ENCODE results near the gene SUV39H2.
"Not testable (repeated sequence)": the region's sequence is repeated elsewhere in the genome, so short reads cannot be mapped to it uniquely, and the experiment has no call there.

The SUV39H2 gene

DNA sequence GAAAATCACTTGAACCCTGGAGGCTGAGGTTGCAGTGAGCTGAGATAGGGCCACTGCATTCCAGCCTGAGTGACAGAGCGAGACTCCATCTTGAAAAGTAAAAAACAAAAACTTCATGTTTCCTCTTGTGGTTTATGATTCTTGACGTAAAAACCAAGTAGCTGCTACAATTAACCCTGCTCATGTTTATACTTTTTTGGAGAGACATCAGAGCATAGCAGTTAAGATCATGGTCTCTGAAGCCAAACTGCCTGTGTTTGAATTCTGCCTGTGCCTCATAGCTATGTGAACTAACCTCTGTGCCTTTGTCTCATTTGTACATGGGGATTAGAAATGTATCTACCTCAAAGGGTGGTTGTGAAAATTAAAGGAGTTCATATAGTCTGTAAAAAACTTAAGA is 27.2 kb downstream of the SUV39H2 start:
- Mint-ChIP-seq H3K4me3 (no peak overlapping the region), H3K27ac (peak overlapping the region; percentile 61), H3K4me1 (ENCODE audit: low read depth) (peaks cover 7% of the 10 kb centered on the region), H3K36me3 (peaks cover 33% of the 10 kb centered on the region), H3K27me3 (no peaks in the 10 kb centered on the region), H3K9me3 (ENCODE audit: low read depth) (no peaks in the 10 kb centered on the region)

DNA sequence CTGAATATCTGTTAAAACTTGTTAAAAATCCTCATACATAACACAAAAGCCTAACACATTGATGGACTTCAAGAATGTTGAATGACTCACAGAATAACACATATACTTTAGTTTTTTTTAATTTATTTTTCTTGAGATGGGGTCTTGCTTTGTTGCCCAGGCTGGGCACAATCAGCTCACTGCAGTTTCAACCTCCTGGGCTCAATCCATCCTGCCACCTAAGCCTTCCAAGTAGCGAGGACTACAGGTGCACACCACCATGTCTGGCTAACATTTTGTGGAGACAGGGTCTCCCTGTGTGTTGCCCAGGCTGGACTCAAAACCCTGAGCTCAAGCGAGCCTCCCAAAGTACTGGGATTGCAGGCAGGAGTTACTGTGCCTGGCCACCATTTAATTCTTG is 28.1 kb downstream of the SUV39H2 start:
- Mint-ChIP-seq H3K27ac (no peak overlapping the region), H3K36me3 (peaks cover 40% of the 10 kb centered on the region), H3K4me3 (no peak overlapping the region), H3K27me3 (no peaks in the 10 kb centered on the region), H3K9me3 (ENCODE audit: low read depth) (no peaks in the 10 kb centered on the region), H3K4me1 (ENCODE audit: low read depth) (peaks cover 7% of the 10 kb centered on the region)

DNA sequence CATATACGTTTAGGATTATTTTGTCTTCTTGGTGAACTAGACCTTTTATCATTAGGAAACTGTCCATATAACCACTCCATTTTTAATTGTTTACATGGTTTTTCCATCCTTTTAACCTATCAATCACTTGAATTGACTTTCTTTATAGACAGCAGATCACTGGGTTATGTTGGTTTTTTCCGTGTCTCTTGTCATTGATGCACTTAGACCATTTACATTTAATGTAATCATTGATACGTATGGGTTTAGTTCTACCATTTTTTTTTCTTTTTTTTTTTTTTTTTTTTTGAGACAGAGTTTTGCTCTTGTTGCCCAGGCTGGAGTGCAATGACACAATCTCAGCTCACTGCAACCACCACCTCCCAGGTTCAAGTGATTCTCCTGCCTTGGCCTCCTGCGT is 28.9 kb downstream of the SUV39H2 start:
- H3K9me3 Mint-ChIP-seq (ENCODE audit: low read depth); H3K27ac Mint-ChIP-seq; H3K4me3 Mint-ChIP-seq; H3K4me1 Mint-ChIP-seq (ENCODE audit: low read depth); H3K27me3 Mint-ChIP-seq: not testable (repeated sequence)
- peaks cover 39% of the 10 kb centered on the region for H3K36me3 Mint-ChIP-seq

DNA sequence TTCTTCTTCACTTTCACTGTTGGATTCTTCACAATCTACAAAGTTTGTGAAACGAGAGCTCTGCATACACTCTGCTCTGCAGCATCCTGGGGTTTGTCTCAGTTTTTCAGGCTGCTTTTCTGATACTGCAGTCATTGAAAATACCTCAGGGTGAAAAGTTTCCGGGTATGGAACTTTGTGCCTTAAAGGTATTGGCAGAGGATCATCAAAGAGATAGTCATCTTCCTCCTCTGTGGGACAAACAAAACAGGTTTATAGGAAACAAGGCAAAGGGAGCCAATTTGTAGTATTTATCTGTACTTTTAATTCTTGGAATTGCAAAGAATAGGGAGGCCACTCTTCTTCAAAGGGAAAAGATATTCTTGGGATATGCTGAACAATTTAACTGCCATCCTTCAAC is 30.4 kb downstream of the SUV39H2 start:
- no peaks in the 10 kb centered on the region for H3K9me3 Mint-ChIP-seq (ENCODE audit: low read depth)
- H3K36me3 Mint-ChIP-seq: peaks cover 45% of the 10 kb centered on the region
- no peak overlapping the region for H3K4me3 Mint-ChIP-seq
- no peaks in the 10 kb centered on the region for H3K27me3 Mint-ChIP-seq
- H3K4me1 Mint-ChIP-seq (ENCODE audit: low read depth): peaks cover 9% of the 10 kb centered on the region
- H3K27ac Mint-ChIP-seq: peak overlapping the region; percentile 10

DNA sequence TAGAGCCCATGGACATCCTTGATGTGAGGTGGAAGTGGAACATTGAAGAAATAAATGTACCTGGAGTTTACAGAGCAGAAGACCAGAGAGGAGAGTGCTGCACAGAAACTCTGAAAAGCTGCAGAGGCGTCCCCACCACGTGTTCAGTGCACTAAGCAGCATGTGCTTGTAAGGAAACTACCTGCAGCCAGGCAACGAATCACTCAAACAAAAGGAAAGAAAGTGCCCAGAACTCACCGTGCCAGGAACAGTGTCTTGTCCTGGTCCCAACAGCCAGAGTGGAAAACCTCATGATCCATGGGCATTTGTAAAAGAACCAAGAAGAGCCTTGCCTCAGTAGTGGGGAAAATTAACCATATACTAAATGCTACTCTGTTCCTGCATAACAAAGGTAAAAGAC is 32.3 kb downstream of the SUV39H2 start:
- peak overlapping the region; percentile 25 for H3K27ac Mint-ChIP-seq
- peaks cover 48% of the 10 kb centered on the region for H3K36me3 Mint-ChIP-seq
- peaks cover 16% of the 10 kb centered on the region for H3K4me1 Mint-ChIP-seq (ENCODE audit: low read depth)
- no peaks in the 10 kb centered on the region for H3K27me3 Mint-ChIP-seq
- no peak overlapping the region for H3K4me3 Mint-ChIP-seq
- H3K9me3 Mint-ChIP-seq (ENCODE audit: low read depth): no peaks in the 10 kb centered on the region

DNA sequence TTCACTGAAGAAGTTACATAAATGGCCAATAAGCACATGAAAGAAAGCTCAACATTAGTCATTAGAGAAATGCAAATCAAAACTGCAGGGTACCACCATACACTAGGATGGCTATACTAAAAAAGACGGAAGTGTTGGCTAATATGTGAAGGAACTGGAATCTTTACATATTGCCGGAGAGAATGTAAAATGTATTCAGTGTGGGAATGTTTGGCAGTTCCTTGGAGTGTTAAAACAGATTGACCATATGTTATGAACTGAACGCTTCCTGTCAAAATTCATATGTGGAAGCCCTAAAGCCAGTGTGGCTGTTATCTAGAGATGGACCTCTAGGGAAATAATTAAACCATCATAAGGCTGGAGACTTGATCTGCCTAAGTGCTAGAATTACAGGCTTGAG is 33.1 kb downstream of the SUV39H2 start:
- H3K27me3 Mint-ChIP-seq: no peaks in the 10 kb centered on the region
- peaks cover 49% of the 10 kb centered on the region for H3K36me3 Mint-ChIP-seq
- H3K27ac Mint-ChIP-seq: no peak overlapping the region
- no peak overlapping the region for H3K4me3 Mint-ChIP-seq
- H3K9me3 Mint-ChIP-seq (ENCODE audit: low read depth): peaks cover 3% of the 10 kb centered on the region
- H3K4me1 Mint-ChIP-seq (ENCODE audit: low read depth): peaks cover 15% of the 10 kb centered on the region

DNA sequence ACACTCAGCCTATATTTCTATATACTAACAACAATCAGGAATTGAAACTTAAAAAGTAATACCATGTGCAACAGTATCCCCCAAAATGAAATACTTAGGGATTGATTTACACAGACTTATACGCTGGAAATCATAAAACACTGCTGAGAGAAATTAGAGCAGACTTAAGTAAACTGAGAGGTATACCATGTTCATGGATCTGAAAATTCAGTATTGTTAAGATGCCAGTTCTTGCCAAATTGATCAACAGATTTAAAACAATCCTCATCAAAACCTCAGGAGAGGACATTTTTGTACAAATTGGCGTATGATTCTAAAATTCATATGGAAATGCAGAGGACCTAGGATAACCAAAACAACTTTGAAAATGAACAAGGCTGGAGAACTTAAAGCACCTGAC is 37.9 kb downstream of the SUV39H2 start:
- H3K27ac Mint-ChIP-seq: no peak overlapping the region

DNA sequence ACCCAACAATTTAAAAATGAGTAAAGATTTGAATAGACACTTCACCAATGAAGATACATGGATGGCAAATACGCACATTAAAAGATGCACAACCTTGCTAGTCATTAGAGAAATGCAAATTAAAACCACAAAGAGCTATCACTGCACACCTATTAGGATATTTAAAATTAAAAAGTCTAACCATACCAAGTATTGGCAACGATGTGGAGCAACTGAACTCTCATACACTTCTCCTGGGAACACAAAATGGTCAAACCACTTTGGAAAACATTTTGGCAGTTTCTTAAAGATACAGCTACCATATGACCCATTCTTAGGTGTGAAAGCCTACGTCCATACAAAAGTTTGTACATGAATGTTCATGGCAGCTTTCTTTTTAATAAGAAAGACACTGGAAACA is 39.2 kb downstream of the SUV39H2 start:
- H3K36me3 Mint-ChIP-seq: peaks cover 53% of the 10 kb centered on the region
- H3K4me1 Mint-ChIP-seq (ENCODE audit: low read depth): peaks cover 15% of the 10 kb centered on the region
- H3K27ac Mint-ChIP-seq: no peak overlapping the region
- no peaks in the 10 kb centered on the region for H3K27me3 Mint-ChIP-seq
- no peak overlapping the region for H3K4me3 Mint-ChIP-seq
- peaks cover 19% of the 10 kb centered on the region for H3K9me3 Mint-ChIP-seq (ENCODE audit: low read depth)

More for the DNA sequence above, 37.9 kb downstream of the SUV39H2 start:
- Mint-ChIP-seq H3K9me3 (ENCODE audit: low read depth) (peaks cover 19% of the 10 kb centered on the region), H3K36me3 (peaks cover 48% of the 10 kb centered on the region), H3K4me1 (ENCODE audit: low read depth) (peaks cover 15% of the 10 kb centered on the region), H3K4me3 (no peak overlapping the region), H3K27me3 (no peaks in the 10 kb centered on the region)

DNA sequence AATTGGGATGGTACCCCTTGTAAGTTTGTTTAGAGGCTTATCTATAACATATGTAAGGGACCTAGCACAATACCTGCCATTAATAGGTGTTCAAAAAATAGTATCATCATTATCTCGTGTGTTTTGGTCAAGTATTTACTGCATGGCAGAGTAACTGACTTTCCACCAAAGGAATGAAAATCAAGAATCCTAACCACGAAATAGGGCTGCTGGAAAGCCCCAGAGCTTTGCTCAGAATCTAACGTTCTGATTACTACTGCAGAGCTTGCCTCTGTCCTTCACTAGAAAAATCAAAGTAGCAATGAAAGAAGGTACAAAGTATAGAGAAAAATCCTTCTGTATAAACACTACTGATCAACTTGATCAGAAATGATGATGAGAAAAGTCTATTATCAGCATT is 40.3 kb downstream of the SUV39H2 start:
- no peak overlapping the region for H3K4me3 Mint-ChIP-seq
- peaks cover 15% of the 10 kb centered on the region for H3K4me1 Mint-ChIP-seq (ENCODE audit: low read depth)
- peaks cover 52% of the 10 kb centered on the region for H3K36me3 Mint-ChIP-seq
- H3K27me3 Mint-ChIP-seq: no peaks in the 10 kb centered on the region
- no peak overlapping the region for H3K27ac Mint-ChIP-seq
- peaks cover 19% of the 10 kb centered on the region for H3K9me3 Mint-ChIP-seq (ENCODE audit: low read depth)

DNA sequence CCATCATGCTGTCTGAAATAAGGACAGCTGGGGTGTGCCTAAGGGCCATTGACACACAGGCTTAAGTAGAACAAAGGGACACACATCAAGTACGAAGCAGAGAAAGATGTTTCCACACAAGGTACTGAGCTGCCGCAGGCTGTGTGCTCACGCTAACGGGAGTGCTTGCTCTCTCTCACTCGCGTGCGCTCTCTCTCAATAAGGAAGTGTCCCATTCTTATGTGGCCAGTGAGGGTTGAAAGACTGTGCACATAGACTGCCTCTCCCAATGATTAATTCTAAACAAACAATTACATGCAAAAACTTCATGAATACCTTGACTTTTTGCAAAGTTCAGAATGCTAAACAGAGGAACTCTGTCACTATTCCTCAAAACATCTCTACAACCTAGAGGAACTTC is 45.3 kb downstream of the SUV39H2 start:
- H3K27me3 Mint-ChIP-seq: no peaks in the 10 kb centered on the region
- H3K36me3 Mint-ChIP-seq: peaks cover 35% of the 10 kb centered on the region

DNA sequence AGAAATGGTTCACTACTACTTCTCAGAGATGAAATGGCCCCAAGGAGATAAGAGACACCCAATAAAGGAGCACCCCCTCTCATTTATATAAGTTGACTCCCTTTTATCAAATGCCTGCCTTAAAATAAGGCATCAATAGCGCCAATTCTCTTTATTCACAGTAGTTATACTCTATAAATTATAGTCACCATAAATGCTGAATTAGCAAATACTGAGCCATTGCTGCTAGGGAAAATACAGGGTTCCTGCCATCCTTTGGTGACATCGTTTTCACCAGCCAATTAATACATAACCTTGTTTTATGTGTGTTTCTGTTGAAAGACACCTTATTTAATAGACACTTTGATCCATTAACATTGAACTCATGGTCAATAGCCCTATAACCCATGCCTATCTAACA is 46.6 kb downstream of the SUV39H2 start:
- H3K27me3 Mint-ChIP-seq: no peaks in the 10 kb centered on the region
- H3K9me3 Mint-ChIP-seq (ENCODE audit: low read depth): no peaks in the 10 kb centered on the region
- no peak overlapping the region for H3K27ac Mint-ChIP-seq
- H3K4me3 Mint-ChIP-seq: no peak overlapping the region
- H3K4me1 Mint-ChIP-seq (ENCODE audit: low read depth): no peaks in the 10 kb centered on the region
- H3K36me3 Mint-ChIP-seq: peaks cover 28% of the 10 kb centered on the region

More for the DNA sequence above, 45.3 kb downstream of the SUV39H2 start:
- Mint-ChIP-seq H3K27ac (no peak overlapping the region), H3K4me1 (ENCODE audit: low read depth) (no peaks in the 10 kb centered on the region), H3K4me3 (no peak overlapping the region), H3K9me3 (ENCODE audit: low read depth) (peaks cover 7% of the 10 kb centered on the region)

DNA sequence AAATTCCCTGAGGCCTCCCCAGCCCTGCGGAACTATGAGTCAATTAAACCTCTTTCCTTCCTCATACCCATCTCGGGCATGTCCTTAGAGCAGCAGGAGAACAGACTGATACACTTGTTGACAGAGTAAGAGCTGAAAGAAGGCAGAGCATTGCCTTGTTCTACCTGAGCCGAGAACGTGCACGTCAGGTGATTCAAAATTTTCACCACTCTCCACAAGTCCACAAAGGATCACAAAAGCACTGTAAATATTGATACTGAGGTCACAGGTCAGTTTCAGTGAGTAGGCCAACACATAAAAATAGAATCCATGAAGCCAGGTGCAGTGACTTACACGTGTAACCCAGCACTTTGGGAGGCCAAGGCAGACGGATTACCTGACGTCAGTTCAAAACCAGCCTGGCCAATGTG is 47.4 kb downstream of the SUV39H2 start:
- H3K4me3 Mint-ChIP-seq: no peak overlapping the region
- H3K9me3 Mint-ChIP-seq (ENCODE audit: low read depth): no peaks in the 10 kb centered on the region
- no peaks in the 10 kb centered on the region for H3K4me1 Mint-ChIP-seq (ENCODE audit: low read depth)
- H3K27ac Mint-ChIP-seq: no peak overlapping the region
- H3K36me3 Mint-ChIP-seq: peaks cover 28% of the 10 kb centered on the region
- no peaks in the 10 kb centered on the region for H3K27me3 Mint-ChIP-seq

DNA sequence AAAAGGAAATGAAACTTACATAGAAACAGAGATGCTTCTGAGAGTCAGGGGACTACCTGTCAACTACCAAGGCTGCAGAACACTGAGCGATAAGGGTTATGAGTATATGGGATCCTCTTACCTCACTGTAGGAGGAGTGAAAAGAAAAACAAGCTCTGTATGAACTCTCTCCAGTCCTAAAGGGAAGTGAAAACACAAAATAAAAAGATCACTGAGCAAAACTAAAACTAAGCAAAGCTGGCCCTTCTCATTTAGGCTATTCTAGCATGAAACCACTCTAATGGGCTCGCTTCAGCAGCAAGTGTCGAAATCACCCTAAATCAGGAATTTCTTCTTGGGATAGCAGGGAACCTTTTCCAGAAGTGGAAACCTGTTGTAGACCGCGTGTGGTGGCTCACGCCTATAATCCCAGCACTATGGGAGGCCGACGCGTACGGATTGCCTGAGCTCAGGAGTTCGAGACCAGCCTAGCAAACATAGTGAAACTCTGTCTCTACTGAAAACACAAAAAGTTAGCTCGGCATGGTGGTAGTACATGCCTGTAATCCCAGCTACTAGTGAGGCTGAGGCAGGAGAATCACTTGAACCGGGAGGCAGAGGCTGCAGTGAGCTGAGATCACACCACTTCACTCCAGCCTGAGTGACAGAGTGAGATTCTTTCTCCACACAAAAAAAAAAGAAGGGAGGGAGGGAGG is 48.2 kb downstream of the SUV39H2 start:
- Mint-ChIP-seq H3K27me3 (no peaks in the 10 kb centered on the region), H3K4me1 (ENCODE audit: low read depth) (no peaks in the 10 kb centered on the region), H3K4me3 (no peak overlapping the region), H3K9me3 (ENCODE audit: low read depth) (no peaks in the 10 kb centered on the region), H3K27ac (no peak overlapping the region), H3K36me3 (peaks cover 22% of the 10 kb centered on the region)

DNA sequence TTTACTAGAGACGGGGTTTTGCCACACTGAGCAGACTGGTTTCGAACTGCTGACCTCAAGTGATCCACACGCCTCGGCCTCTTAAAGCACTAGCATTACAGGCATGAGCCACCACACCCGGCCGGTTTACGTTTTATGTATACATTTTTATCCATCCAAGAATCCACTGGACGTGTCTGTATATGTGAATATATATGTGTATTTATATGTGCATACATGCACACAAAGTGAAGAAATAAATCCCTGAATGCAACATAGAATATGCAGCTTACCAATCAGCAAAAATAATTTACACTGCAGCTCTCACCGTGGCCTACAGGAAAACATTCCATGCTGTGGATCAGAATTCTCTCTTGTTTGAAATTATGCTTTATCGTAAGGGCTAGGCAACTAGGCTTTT is 51.9 kb downstream of the SUV39H2 start:
- Mint-ChIP-seq H3K4me3 (no peak overlapping the region), H3K9me3 (ENCODE audit: low read depth) (no peaks in the 10 kb centered on the region), H3K4me1 (ENCODE audit: low read depth) (no peaks in the 10 kb centered on the region)

DNA sequence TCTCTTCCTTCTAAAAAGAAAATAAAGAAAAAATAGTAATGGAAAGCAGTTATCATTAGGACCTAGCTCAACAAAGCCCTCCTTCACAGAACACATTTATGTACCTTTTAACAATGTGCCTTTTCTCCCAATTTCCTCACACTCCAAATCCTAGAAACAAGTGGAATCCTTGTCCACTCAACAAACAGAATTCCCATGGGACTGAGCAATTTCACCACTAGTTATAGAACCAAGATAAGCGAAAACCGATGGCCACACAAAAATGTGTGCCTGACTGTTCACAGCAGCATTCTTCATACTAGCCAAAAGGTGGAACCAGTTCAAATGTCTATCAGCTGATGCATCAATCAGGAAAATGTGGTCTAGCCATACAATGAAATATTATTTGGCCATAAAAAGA is 57.9 kb downstream of the SUV39H2 start:
- H3K27ac Mint-ChIP-seq: no peak overlapping the region
- H3K4me1 Mint-ChIP-seq (ENCODE audit: low read depth): no peaks in the 10 kb centered on the region
- H3K27me3 Mint-ChIP-seq: no peaks in the 10 kb centered on the region
- no peak overlapping the region for H3K4me3 Mint-ChIP-seq
- H3K36me3 Mint-ChIP-seq: peaks cover 12% of the 10 kb centered on the region
- H3K9me3 Mint-ChIP-seq (ENCODE audit: low read depth): no peaks in the 10 kb centered on the region

More for the DNA sequence above, 51.9 kb downstream of the SUV39H2 start:
- H3K27me3 Mint-ChIP-seq: no peaks in the 10 kb centered on the region
- no peak overlapping the region for H3K27ac Mint-ChIP-seq
- H3K36me3 Mint-ChIP-seq: peaks cover 18% of the 10 kb centered on the region

DNA sequence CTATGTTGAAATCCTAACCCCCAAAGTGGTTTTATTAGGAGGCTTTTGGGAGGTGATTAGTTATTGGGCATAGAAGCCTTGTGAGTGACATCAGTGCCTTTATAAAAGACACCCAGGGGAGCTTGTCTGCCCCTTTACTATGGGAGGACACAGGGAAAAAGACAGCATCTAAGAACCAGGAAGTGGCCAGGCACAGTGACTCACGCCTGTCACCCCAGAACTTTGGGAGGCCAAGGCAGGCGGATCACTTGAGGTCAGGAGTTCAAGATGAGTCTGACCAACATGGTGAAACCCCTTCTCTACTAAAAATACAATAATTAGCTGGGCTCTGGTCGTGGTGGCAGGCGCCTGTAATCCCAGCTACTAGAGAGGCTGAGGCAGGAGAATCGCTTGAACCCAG is 60.3 kb downstream of the SUV39H2 start:
- not testable (repeated sequence) for H3K36me3 Mint-ChIP-seq, H3K27me3 Mint-ChIP-seq, H3K27ac Mint-ChIP-seq

More for the DNA sequence above, 60.3 kb downstream of the SUV39H2 start:
- not testable (repeated sequence) for H3K9me3 Mint-ChIP-seq (ENCODE audit: low read depth); H3K4me3 Mint-ChIP-seq; H3K4me1 Mint-ChIP-seq (ENCODE audit: low read depth)
